CD14-positive monocyte (primary cell): ENCODE measurements around the gene ULBP2. TPM values are rescaled to one million over a fixed set of nuclear protein-coding genes. Genes with fewer than 3 reads are reported as not detected.

Experiments used
- DNase-seq, 3 donors: peaks; one replicate each; pipeline ENCODE4 v3.0.0-alpha.2; 2011 to 2022
- H2AFZ ChIP-seq: 2 replicates; pipeline ENCODE4 v1.6.0; 2012; ENCODE audit warnings: mild to moderate bottlenecking, low read depth, low read length, inconsistent platforms; ENCODE audit not compliant: insufficient read depth, poor library complexity, severe bottlenecking
- H3K27ac ChIP-seq, 2 donors: 1 replicate in 1 of 2; 2 replicates in 1 of 2; pipeline ENCODE4 v1.5.1; 2012 to 2013; ENCODE audit warnings: low read length in 2 of 2, control low read depth in 1 of 2, inconsistent platforms in 1 of 2, low read depth in 1 of 2, mild to moderate bottlenecking in 1 of 2
- H3K27me3 ChIP-seq, 2 donors: one replicate each; pipeline versions ENCODE4 v1.6.0 to v1.6.1; 2011 to 2013; ENCODE audit warnings: low read length in 2 of 2; ENCODE audit not compliant: control insufficient read depth in 2 of 2, insufficient read depth in 2 of 2
- H3K36me3 ChIP-seq, 2 donors: replicated peaks in 1 of 2; 1 replicate in 1 of 2; 2 replicates in 1 of 2; pipeline versions ENCODE4 v1.5.1 to v1.6.1; 2012 to 2013; ENCODE audit warnings: low read length in 2 of 2, control low read depth in 1 of 2, inconsistent platforms in 1 of 2, mild to moderate bottlenecking in 1 of 2; ENCODE audit not compliant: insufficient read depth in 2 of 2, control insufficient read depth in 1 of 2
- H3K4me1 ChIP-seq, 2 donors: 1 replicate in 1 of 2; 2 replicates in 1 of 2; pipeline versions ENCODE4 v1.5.1 to v1.6.1; 2012 to 2013; ENCODE audit warnings: low read length in 2 of 2, control low read depth in 1 of 2, inconsistent platforms in 1 of 2, mild to moderate bottlenecking in 1 of 2, moderate library complexity in 1 of 2; ENCODE audit not compliant: insufficient read depth in 2 of 2, control insufficient read depth in 1 of 2
- H3K4me2 ChIP-seq: replicated peaks from 2 replicates; pipeline ENCODE3; 2012; ENCODE audit warnings: low read length, moderate library complexity, mild to moderate bottlenecking; ENCODE audit not compliant: poor library complexity, severe bottlenecking; ENCODE audit errors: extremely low read depth
- H3K4me3 ChIP-seq, 3 experiments: fragments of 200-600 bp in 1 of 3; sonication (generic) in 1 of 3; replicated peaks in 1 of 3; 1 replicate in 2 of 3; 2 replicates in 1 of 3; pipeline ENCODE4 v1.5.1; 2011 to 2013; ENCODE audit warnings: low read length in 3 of 3, mild to moderate bottlenecking in 3 of 3, control low read depth in 2 of 3, low read depth in 2 of 3, inconsistent platforms in 1 of 3, moderate library complexity in 1 of 3
- H3K79me2 ChIP-seq: 2 replicates; pipeline ENCODE4 v1.6.0; 2012; ENCODE audit warnings: mild to moderate bottlenecking, control low read depth, inconsistent platforms, low read length, moderate library complexity; ENCODE audit not compliant: insufficient read depth
- H3K9ac ChIP-seq: 2 replicates; pipeline ENCODE4 v1.6.0; 2017; ENCODE audit warnings: low read length, mild to moderate bottlenecking; ENCODE audit not compliant: insufficient read depth, poor library complexity, severe bottlenecking
- H3K9me3 ChIP-seq, 2 donors: replicated peaks in 1 of 2; 1 replicate in 1 of 2; 2 replicates in 1 of 2; pipeline versions ENCODE4 v1.5.1 to v1.6.1; 2012 to 2013; ENCODE audit warnings: low read length in 2 of 2, control low read depth in 1 of 2; ENCODE audit not compliant: control insufficient read depth in 1 of 2, insufficient read depth in 1 of 2
- H4K20me1 ChIP-seq: 2 replicates; pipeline ENCODE4 v1.6.0; 2012; ENCODE audit warnings: mild to moderate bottlenecking, low read length, control low read depth, moderate library complexity; ENCODE audit not compliant: insufficient read depth
- H3K27ac Mint-ChIP-seq, 7 donors: one replicate each; pipeline ENCODE4 v1.8.0; 2020; ENCODE audit warnings: mild to moderate bottlenecking in 7 of 7, mixed read lengths in 7 of 7, moderate library complexity in 6 of 7, inconsistent platforms in 2 of 7
- H3K27me3 Mint-ChIP-seq, 3 donors: one replicate each; pipeline ENCODE4 v1.8.0; 2021 to 2022; ENCODE audit warnings: low read depth in 3 of 3, mild to moderate bottlenecking in 3 of 3, mixed read lengths in 3 of 3, moderate library complexity in 3 of 3, inconsistent platforms in 1 of 3
- H3K36me3 Mint-ChIP-seq, 2 donors: one replicate each; pipeline ENCODE4 v1.8.0; 2020; ENCODE audit warnings: mixed read lengths in 2 of 2, inconsistent platforms in 1 of 2, mild to moderate bottlenecking in 1 of 2
- H3K4me1 Mint-ChIP-seq: one replicate; pipeline ENCODE4 v1.8.0; 2020; ENCODE audit warnings: mild to moderate bottlenecking, mixed read lengths
- H3K4me3 Mint-ChIP-seq, 2 donors: one replicate each; pipeline ENCODE4 v1.8.0; 2020; ENCODE audit warnings: mild to moderate bottlenecking in 2 of 2, mixed read lengths in 2 of 2, moderate library complexity in 1 of 2
- H3K9me3 Mint-ChIP-seq, 7 donors: one replicate each; pipeline ENCODE4 v1.8.0; 2020 to 2022; ENCODE audit warnings: mixed read lengths in 7 of 7, mild to moderate bottlenecking in 6 of 7, moderate library complexity in 6 of 7, inconsistent platforms in 2 of 7
- CTCF ChIP-seq: fragments of 200-600 bp; IDR thresholded peaks from one replicate; pipeline ENCODE4 v1.8.0; 2022; ENCODE audit warnings: antibody characterized with exemption, mild to moderate bottlenecking
- whole genome bisulfite sequencing: methylation state at CpG from one replicate; pipeline ENCODE4 v1.1.5; 2013; ENCODE audit warnings: missing lambda C conversion rate; ENCODE audit not compliant: insufficient coverage; 5-methylcytosine and 5-hydroxymethylcytosine counted together
- intact Hi-C, 2 donors: fragments of 100-400 bp; cut with micrococcal nuclease; formaldehyde crosslinking; loops; one replicate each; pipeline versions ENCODE4 v1.15.0 to v1.15.1; 2023
- polyA plus RNA-seq, 3 donors: library from polyadenylated mRNA; depleted of rRNA in 1 of 3; unstranded in 2 of 3; stranded (reverse) in 1 of 3; fragments of 300-500 nt in 2 of 3; fragments of >200 nt in 1 of 3; fragmentation: Illumina TruSeq in 2 of 3; gene quantifications; 1 replicate in 2 of 3; 2 replicates in 1 of 3; pipeline ENCODE4 v1.2.3, GENCODE V29; 2012 to 2021

Gene ULBP2
- polyA plus RNA-seq, 3 donors = 0.31 to 0.49 TPM; not detected in 1

- H3K4me3 ChIP-seq = no peak overlapping the region
- no peaks in the 10 kb centered on the region for H3K4me1 Mint-ChIP-seq
- no peak overlapping the region for H3K4me2 ChIP-seq
- H4K20me1 ChIP-seq = no peaks in the 10 kb centered on the region
- H3K27ac Mint-ChIP-seq = no peak overlapping the region
- H3K36me3 Mint-ChIP-seq = no peaks in the 10 kb centered on the region
- peaks cover 2 to 11% (median 3%) of the 10 kb centered on the region in 7 donors for H3K9me3 Mint-ChIP-seq
- intact Hi-C loops = no loop called here
- no peak overlapping the region for H3K27ac ChIP-seq
- H3K9ac ChIP-seq = no peak overlapping the region
- DNase-seq = no peak
- H3K27me3 ChIP-seq = peaks cover 10 to 69% of the 10 kb centered on the region in 2 donors
- WGBS = 80% methylated on average over 1 of the region's 4 CpGs
- no peaks in the 10 kb centered on the region for H3K79me2 ChIP-seq
- no peak overlapping the region for H2AFZ ChIP-seq
- no peaks in the 10 kb centered on the region for H3K36me3 ChIP-seq
- H3K4me3 Mint-ChIP-seq = no peak overlapping the region
- H3K9me3 ChIP-seq = no peaks in the 10 kb centered on the region
- H3K27me3 Mint-ChIP-seq = peaks cover 51 to 84% (median 64%) of the 10 kb centered on the region in 3 donors
- TF ChIP-seq CTCF = no peak
- H3K4me1 ChIP-seq = no peaks in the 10 kb centered on the region
Observed at GRCh38 chr6:149977221-149977620, 35.4 kb downstream of the ULBP2 start.

- Mint-ChIP-seq H3K36me3 (no peaks in the 10 kb centered on the region), H3K9me3 (peaks cover 0 to 17% (median 4%) of the 10 kb centered on the region in 7 donors), H3K27ac (no peak overlapping the region), H3K27me3 (peaks cover 54 to 91% (median 71%) of the 10 kb centered on the region in 3 donors), H3K4me3 (peak overlapping the region in 1 of 2 donors; percentile 3), H3K4me1 (no peaks in the 10 kb centered on the region)
- H4K20me1 ChIP-seq = no peaks in the 10 kb centered on the region
- H3K9ac ChIP-seq = no peak overlapping the region
- intact Hi-C loops = no loop called here
- H3K4me3 ChIP-seq = no peak overlapping the region
- no peak overlapping the region for H3K4me2 ChIP-seq
- no peak overlapping the region for H2AFZ ChIP-seq
- no peaks in the 10 kb centered on the region for H3K4me1 ChIP-seq
- DNase-seq = no peak
- no peaks in the 10 kb centered on the region for H3K36me3 ChIP-seq
- no peaks in the 10 kb centered on the region for H3K79me2 ChIP-seq
- no peak overlapping the region for H3K27ac ChIP-seq
- H3K9me3 ChIP-seq = peaks cover 0 to 3% of the 10 kb centered on the region in 2 donors
- peaks cover 19 to 73% of the 10 kb centered on the region in 2 donors for H3K27me3 ChIP-seq
- TF ChIP-seq CTCF = no peak
Observed at GRCh38 chr6:149978610-149979009, 36.8 kb downstream of the ULBP2 start.
